Measurements from ENCODE around the gene EXOC3L1.

GRCh38 chr16:67213197-67214019, 23.5 kb upstream of the EXOC3L1 start:
- TF ChIP-seq USF2 (IDR thresholded peaks at IDR 0.05; ENCODE audit: low read depth, low read length) (no peak), BHLHE40 (IDR thresholded peaks at IDR 0.05; ENCODE audit: low read depth, low read length) (no peak), POLR2A (IDR thresholded peaks at IDR 0.05; ENCODE audit: low read depth, low read length) (no peak), CTCF (conservative IDR thresholded peaks at IDR 0.05; ENCODE audit: low read depth, low read length) (no peak), CHD1 (IDR thresholded peaks at IDR 0.05; ENCODE audit: low read depth, low read length) (no peak), RFX5 (IDR thresholded peaks at IDR 0.05; ENCODE audit: low read depth, low read length) (no peak), ELK1 (IDR thresholded peaks at IDR 0.05; ENCODE audit: borderline replicate concordance, low read depth, low read length) (no peak), MXI1 (IDR thresholded peaks at IDR 0.05; ENCODE audit: borderline replicate concordance, low read depth, low read length) (no peak), MAZ (IDR thresholded peaks at IDR 0.05; ENCODE audit: borderline replicate concordance, low read depth, low read length) (no peak), CEBPB (IDR thresholded peaks at IDR 0.05; ENCODE audit: low read depth, low read length) (no peak), NFE2L2 (IDR thresholded peaks at IDR 0.05; ENCODE audit: low read depth, low read length) (no peak), MAFK (IDR thresholded peaks at IDR 0.05; ENCODE audit: low read depth, low read length) (no peak), RAD21 (IDR thresholded peaks at IDR 0.05; ENCODE audit: low read length) (no peak)
